NCI-H1436 treated with DMSO at 0.1 percent for 48 hours (cell line): ENCODE data around the gene GALNT7.

Experiments used
- DNase-seq: peaks from one replicate; lab custom pipeline; 2025; lab: John Stamatoyannopoulos, UW

Gene GALNT7

DNA sequence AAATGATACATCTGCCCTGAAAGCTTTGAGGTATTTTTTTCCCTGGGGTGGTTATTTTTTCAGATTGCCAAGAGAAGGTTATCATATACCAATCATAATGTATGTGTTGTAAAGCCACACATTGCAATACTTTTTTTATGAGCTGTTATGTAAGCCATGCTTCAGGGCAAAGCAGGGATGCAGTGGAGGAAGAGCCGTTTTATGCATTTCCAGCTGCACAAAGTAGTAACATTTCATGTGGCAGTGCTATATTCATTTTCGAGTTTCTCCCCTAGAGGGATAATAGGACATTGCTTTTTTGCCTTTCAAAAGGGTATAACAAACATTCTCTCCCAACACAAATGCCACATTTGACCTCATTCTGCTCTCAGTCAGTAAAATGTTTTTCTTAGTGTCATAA is 68.5 kb downstream of the GALNT7 start:
- DNase-seq, result no peak

DNA sequence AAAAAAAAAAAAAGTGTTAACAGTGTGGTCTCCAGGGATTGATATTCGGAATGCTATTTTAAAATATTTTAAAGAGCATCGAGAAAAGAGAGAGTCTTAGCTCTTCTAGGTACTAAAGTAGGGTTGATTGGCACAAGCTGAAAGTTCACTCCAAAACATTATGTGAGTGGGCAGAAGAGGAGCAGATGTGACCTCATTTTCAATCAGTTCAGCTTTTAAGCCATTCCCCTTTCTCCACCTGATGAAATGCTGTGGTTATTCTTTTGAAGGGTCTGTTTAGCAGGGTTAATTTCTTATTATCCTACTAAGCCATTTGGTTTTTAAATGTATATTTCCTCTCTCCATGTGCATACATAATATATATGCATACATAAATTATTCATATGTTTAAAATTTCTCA is 69.2 kb downstream of the GALNT7 start:
- no peak for DNase-seq

- DNase-seq, result no peak
Measured at GRCh38 chr4:173240696-173241095, 72.1 kb downstream of the GALNT7 start.

- no peak for DNase-seq
Measured at GRCh38 chr4:173242466-173243250, 74.0 kb downstream of the GALNT7 start.

DNA sequence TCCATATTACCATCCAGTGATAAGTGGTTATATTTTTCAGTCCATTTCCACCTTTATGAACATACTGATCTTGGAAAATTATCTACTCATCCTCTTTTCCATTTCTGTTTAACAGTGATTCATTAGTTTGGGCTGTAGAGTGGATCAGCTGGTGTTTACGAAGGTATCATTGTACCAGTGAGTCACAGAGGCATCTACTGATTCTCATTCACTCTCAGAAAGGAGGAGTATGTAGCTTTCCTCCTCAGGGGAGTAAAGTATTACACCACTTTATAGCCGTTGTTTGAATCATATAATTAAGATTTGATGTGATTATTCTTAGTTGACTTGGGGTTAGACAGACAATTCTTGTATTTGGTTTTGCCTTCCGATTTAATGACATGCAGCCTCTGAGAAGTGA is 74.7 kb downstream of the GALNT7 start:
- DNase-seq, result peak; percentile 21

GRCh38 chr4:173243917-173244658 is 75.5 kb downstream of the GALNT7 start:
- no peak for DNase-seq

DNA sequence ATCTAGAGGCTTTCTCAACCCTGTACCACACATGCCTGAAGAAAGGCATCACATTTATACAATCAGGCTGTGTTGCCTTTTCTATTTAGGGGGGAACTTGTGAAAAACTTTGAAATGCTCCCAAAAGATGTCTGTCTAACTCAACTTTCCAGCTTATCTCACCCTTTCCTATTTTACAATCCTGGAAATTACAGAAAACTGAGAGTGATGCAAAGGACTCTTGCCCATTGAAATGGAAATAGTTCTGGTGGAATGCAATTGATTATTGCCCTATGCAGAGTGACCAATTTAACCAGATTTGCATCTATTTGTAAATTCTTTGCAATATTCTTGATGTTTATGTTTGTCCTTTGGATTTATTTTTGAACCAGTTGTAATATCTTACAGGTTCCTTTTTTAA is 77.3 kb downstream of the GALNT7 start:
- no peak for DNase-seq

DNA sequence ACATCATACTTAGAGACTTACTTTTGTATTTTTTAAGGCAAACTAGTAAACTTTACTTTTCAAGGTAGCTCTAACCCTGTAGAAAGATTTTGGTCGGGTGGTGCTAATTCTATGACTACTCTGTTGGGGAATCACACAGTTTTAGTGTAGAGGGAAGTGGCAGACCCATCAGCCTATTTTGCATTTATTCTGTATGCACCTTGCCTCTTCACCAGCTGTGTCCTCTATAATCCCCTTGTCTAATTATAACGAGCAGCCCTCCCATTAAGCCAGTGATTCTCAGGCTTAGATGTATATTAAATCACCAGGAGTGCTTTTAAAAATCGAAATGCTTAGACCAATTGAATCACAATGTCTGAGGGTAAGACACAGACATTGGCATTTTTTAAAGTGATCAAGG is 78.1 kb downstream of the GALNT7 start:
- peak; percentile 36 for DNase-seq

DNA sequence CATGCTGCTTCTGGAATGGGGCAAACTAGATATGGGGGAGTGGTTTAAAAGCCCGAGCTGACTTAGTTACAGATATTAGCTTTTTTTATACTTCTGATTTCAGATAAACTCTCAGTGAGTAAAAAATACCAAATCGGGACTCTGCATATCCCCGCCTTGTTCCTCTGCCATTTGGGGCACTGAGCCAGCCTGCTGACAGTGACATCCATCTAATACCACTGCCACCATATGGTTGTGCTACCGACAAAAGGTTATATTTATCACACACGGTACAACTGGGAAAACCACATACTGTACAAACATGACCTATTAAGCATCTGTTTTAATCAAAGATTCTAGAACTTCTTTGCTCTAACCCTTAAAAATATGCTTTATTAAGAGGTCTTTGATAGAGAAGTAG is 78.7 kb downstream of the GALNT7 start:
- DNase-seq, result no peak

DNA sequence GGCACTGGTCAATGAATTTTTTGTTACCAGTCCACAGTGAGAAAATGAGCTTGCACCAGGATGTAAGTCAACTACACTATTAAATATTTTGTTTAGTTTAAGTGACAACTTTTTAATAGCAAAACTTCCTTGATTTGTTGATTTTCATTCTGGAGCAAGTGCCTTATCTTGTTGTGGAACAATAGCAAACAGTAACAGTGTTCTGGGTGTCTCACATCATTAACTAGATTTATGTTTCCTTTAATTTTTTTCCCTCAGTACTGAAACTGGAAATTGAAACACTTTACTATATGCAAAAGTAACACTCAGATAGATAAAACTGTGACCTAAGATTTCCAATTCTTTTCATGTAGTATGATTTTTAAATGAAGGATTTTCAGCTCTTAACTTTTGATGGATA is 80.1 kb downstream of the GALNT7 start:
- DNase-seq, result no peak

GRCh38 chr4:173252024-173252935 is 83.7 kb downstream of the GALNT7 start:
- peak; percentile 59 for DNase-seq

GRCh38 chr4:173253561-173253960 is 85.0 kb downstream of the GALNT7 start:
- DNase-seq, result no peak

DNA sequence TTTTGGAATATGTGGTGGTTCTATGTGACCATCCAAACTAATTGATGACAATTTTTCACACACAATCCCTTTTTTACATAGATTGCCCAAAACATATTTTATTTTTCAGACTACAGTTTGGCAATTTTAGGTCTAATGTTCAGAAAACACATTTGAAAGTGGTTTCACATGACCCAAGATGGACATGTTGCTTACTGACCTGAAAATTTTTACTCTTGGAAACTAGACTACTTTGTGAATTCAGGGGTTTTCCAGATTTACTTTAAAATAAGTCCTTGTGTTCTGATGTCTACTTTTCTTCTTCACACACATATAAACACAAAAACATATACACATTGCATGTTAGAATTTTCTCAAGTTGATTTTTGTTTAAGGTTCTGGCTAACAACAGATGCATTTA is 86.0 kb downstream of the GALNT7 start:
- DNase-seq, result no peak

- DNase-seq, result no peak
Measured at GRCh38 chr4:173256825-173257224, 88.2 kb downstream of the GALNT7 start.

DNA sequence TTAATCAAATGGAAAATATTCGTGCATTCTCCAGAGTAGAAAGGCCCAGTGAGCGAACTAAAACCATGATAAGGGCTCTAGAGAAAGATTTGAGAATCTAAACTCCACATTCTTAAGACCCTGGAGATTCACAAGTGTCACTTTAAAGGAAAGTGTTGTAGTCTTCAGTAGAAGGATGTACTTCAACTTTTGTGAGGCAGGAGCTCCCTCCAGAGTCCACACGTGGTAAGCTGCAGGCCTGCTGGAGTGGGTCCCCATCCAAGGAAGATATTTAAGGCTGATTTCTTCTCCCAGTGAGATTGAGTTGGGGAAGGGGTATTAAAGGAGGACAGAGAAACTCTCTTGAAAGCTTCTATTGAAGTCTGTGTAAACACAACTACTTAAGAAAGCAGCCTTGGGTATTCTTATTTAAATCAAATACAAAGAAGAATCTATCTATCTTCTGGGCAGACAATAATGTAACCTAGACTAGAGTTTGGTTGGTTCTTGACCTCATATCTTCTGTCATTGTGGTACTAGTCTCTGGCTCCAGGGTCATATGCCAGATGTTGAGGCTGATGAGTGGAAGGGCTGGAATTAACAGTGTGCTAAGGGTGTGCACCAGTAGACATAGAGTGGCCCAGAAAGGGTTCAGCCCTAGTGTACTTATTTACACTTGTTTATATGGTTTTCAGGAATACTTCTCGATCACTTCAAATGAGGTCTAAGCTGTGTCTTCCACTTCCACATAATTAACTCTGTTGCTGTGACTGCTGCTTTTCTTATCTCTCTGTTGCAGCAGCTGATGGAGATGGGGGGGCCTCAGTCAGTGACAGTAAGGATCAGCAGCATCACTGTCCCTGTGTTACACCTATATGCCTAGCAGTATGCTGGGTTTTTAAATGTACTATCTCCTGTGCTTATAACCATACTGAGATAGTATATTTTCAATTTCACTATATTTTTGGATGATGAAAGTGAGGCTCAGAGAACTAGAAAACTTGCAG is 89.4 kb downstream of the GALNT7 start:
- peak; percentile 13 for DNase-seq

DNA sequence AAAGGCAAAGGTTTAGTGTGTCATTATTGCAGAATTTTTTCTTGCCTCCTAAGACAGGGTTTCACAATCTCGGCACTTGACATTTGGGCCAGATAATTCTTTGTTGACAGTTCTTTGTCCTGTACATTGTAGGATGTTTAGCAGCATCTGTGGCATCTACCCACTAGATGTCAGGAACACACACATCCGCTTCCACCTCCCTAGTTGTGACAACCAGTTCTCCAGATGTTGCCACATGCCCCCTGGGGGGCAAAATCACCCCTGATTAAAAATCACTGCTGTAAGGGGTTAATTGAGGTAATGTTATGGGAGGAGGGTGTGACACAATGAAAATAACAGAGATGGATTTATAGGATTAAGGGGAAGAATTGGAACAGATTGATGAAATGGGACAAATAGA is 90.3 kb downstream of the GALNT7 start:
- no peak for DNase-seq

- DNase-seq, result no peak
Measured at GRCh38 chr4:173259310-173259709, 90.7 kb downstream of the GALNT7 start.

DNA sequence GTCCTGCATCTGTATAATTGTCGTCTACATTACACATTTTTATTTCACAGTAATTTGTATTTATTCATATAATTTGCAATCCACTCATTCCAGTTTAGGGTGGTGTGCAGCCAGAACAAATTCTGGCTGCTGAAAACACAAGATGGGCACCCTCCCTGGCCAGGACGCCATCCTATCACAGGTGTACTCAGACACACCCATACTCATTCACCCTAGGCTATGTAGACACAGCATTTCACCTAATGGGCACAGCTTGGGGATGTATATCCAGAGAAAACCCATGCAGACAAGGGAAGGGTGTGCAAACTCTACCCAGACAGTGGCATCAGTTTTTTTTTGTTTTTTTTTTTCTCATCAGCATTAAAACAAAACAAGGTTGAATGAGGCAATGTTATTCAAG is 92.4 kb downstream of the GALNT7 start:
- no peak for DNase-seq

DNA sequence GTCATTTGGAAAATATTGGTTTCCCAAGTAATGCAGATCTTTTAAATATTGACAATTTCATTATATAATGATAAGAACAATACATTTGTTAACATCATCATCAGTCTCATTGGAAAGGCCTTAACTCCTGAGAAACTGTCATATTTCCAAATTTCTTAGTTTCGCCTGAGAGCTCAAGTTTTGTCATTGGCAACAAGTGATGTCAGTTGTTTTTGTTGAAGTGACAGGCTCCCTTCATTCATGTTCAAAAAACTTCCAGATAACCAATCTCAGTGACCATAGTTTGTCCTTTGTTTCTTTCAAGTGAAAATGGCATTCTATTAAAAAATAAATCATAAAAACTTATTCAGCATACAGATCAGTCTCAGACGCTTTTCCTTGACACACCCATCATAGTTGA is 93.8 kb downstream of the GALNT7 start:
- no peak for DNase-seq

DNA sequence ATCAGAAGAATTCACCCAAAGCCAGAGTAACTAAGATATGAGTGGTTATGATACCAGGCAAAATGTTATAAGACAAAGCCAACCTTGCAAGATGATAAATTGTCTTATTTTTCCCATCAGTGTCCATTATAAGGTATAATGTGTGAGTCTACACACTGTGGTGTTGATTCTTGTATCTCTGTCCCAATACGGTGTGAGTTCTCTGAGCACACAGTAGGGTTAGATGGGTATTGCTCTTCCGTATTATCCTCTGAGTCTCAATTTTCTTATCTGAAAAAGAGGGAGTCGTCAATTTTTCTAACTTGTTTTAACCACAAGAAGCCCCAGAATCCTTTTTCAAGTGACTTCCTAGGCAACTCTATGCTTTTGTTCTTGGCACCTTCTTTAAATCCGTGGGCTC is 95.6 kb downstream of the GALNT7 start:
- DNase-seq, result no peak

DNA sequence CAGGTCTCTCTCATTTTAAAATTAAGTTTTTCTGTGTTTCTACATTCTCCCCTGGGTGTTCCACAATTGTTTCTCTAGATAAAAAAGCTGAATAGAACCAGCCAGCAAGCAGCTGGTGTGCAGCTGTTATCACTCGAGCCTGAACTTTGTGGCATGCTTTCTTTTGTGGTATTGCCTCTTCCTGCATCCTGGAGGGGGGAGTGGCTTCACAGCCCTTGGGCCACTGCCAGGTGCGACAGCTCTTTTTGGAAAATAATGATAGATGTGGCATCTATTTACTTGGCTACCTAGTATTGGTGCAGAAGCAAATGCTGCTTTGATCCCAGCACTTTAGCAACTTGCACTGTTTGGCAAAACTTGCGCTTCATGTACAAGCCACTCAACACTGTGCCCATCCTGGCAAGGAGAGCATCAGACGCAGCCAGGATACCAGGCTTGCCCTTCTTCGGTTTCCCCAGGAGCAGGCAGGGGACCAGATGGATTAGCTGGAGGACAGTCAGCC is 96.1 kb downstream of the GALNT7 start:
- DNase-seq, result peak; percentile 40
